CD14-positive monocyte (primary cell): ENCODE measurements around the gene TMA7B. TPM values are rescaled to one million over a fixed set of nuclear protein-coding genes. Genes with fewer than 3 reads are reported as not detected.

Source experiments
- DNase-seq, 3 donors: peaks; one replicate each; pipeline ENCODE4 v3.0.0-alpha.2; 2011 to 2022
- H2AFZ ChIP-seq: 2 replicates; pipeline ENCODE4 v1.6.0; 2012; ENCODE audit warnings: mild to moderate bottlenecking, low read depth, low read length, inconsistent platforms; ENCODE audit not compliant: insufficient read depth, poor library complexity, severe bottlenecking
- H3K27ac ChIP-seq, 2 donors: 1 replicate in 1 of 2; 2 replicates in 1 of 2; pipeline ENCODE4 v1.5.1; 2012 to 2013; ENCODE audit warnings: low read length in 2 of 2, control low read depth in 1 of 2, inconsistent platforms in 1 of 2, low read depth in 1 of 2, mild to moderate bottlenecking in 1 of 2
- H3K27me3 ChIP-seq, 2 donors: one replicate each; pipeline versions ENCODE4 v1.6.0 to v1.6.1; 2011 to 2013; ENCODE audit warnings: low read length in 2 of 2; ENCODE audit not compliant: control insufficient read depth in 2 of 2, insufficient read depth in 2 of 2
- H3K36me3 ChIP-seq, 2 donors: replicated peaks in 1 of 2; 1 replicate in 1 of 2; 2 replicates in 1 of 2; pipeline versions ENCODE4 v1.5.1 to v1.6.1; 2012 to 2013; ENCODE audit warnings: low read length in 2 of 2, control low read depth in 1 of 2, inconsistent platforms in 1 of 2, mild to moderate bottlenecking in 1 of 2; ENCODE audit not compliant: insufficient read depth in 2 of 2, control insufficient read depth in 1 of 2
- H3K4me1 ChIP-seq, 2 donors: 1 replicate in 1 of 2; 2 replicates in 1 of 2; pipeline versions ENCODE4 v1.5.1 to v1.6.1; 2012 to 2013; ENCODE audit warnings: low read length in 2 of 2, control low read depth in 1 of 2, inconsistent platforms in 1 of 2, mild to moderate bottlenecking in 1 of 2, moderate library complexity in 1 of 2; ENCODE audit not compliant: insufficient read depth in 2 of 2, control insufficient read depth in 1 of 2
- H3K4me2 ChIP-seq: replicated peaks from 2 replicates; pipeline ENCODE3; 2012; ENCODE audit warnings: low read length, moderate library complexity, mild to moderate bottlenecking; ENCODE audit not compliant: poor library complexity, severe bottlenecking; ENCODE audit errors: extremely low read depth
- H3K4me3 ChIP-seq, 3 experiments: fragments of 200-600 bp in 1 of 3; sonication (generic) in 1 of 3; replicated peaks in 1 of 3; 1 replicate in 2 of 3; 2 replicates in 1 of 3; pipeline ENCODE4 v1.5.1; 2011 to 2013; ENCODE audit warnings: low read length in 3 of 3, mild to moderate bottlenecking in 3 of 3, control low read depth in 2 of 3, low read depth in 2 of 3, inconsistent platforms in 1 of 3, moderate library complexity in 1 of 3
- H3K79me2 ChIP-seq: 2 replicates; pipeline ENCODE4 v1.6.0; 2012; ENCODE audit warnings: mild to moderate bottlenecking, control low read depth, inconsistent platforms, low read length, moderate library complexity; ENCODE audit not compliant: insufficient read depth
- H3K9ac ChIP-seq: 2 replicates; pipeline ENCODE4 v1.6.0; 2017; ENCODE audit warnings: low read length, mild to moderate bottlenecking; ENCODE audit not compliant: insufficient read depth, poor library complexity, severe bottlenecking
- H3K9me3 ChIP-seq, 2 donors: replicated peaks in 1 of 2; 1 replicate in 1 of 2; 2 replicates in 1 of 2; pipeline versions ENCODE4 v1.5.1 to v1.6.1; 2012 to 2013; ENCODE audit warnings: low read length in 2 of 2, control low read depth in 1 of 2; ENCODE audit not compliant: control insufficient read depth in 1 of 2, insufficient read depth in 1 of 2
- H4K20me1 ChIP-seq: 2 replicates; pipeline ENCODE4 v1.6.0; 2012; ENCODE audit warnings: mild to moderate bottlenecking, low read length, control low read depth, moderate library complexity; ENCODE audit not compliant: insufficient read depth
- H3K27ac Mint-ChIP-seq, 7 donors: one replicate each; pipeline ENCODE4 v1.8.0; 2020; ENCODE audit warnings: mild to moderate bottlenecking in 7 of 7, mixed read lengths in 7 of 7, moderate library complexity in 6 of 7, inconsistent platforms in 2 of 7
- H3K27me3 Mint-ChIP-seq, 3 donors: one replicate each; pipeline ENCODE4 v1.8.0; 2021 to 2022; ENCODE audit warnings: low read depth in 3 of 3, mild to moderate bottlenecking in 3 of 3, mixed read lengths in 3 of 3, moderate library complexity in 3 of 3, inconsistent platforms in 1 of 3
- H3K36me3 Mint-ChIP-seq, 2 donors: one replicate each; pipeline ENCODE4 v1.8.0; 2020; ENCODE audit warnings: mixed read lengths in 2 of 2, inconsistent platforms in 1 of 2, mild to moderate bottlenecking in 1 of 2
- H3K4me1 Mint-ChIP-seq: one replicate; pipeline ENCODE4 v1.8.0; 2020; ENCODE audit warnings: mild to moderate bottlenecking, mixed read lengths
- H3K4me3 Mint-ChIP-seq, 2 donors: one replicate each; pipeline ENCODE4 v1.8.0; 2020; ENCODE audit warnings: mild to moderate bottlenecking in 2 of 2, mixed read lengths in 2 of 2, moderate library complexity in 1 of 2
- H3K9me3 Mint-ChIP-seq, 7 donors: one replicate each; pipeline ENCODE4 v1.8.0; 2020 to 2022; ENCODE audit warnings: mixed read lengths in 7 of 7, mild to moderate bottlenecking in 6 of 7, moderate library complexity in 6 of 7, inconsistent platforms in 2 of 7
- CTCF ChIP-seq: fragments of 200-600 bp; IDR thresholded peaks from one replicate; pipeline ENCODE4 v1.8.0; 2022; ENCODE audit warnings: antibody characterized with exemption, mild to moderate bottlenecking
- WGBS: methylation state at CpG from one replicate; pipeline ENCODE4 v1.1.5; 2013; ENCODE audit warnings: missing lambda C conversion rate; ENCODE audit not compliant: insufficient coverage; 5-methylcytosine and 5-hydroxymethylcytosine counted together
- intact Hi-C, 2 donors: fragments of 100-400 bp; cut with micrococcal nuclease; formaldehyde crosslinking; loops; one replicate each; pipeline versions ENCODE4 v1.15.0 to v1.15.1; 2023
- polyA plus RNA-seq, 3 donors: library from polyadenylated mRNA; depleted of rRNA in 1 of 3; unstranded in 2 of 3; stranded (reverse) in 1 of 3; fragments of 300-500 nt in 2 of 3; fragments of >200 nt in 1 of 3; fragmentation: Illumina TruSeq in 2 of 3; gene quantifications; 1 replicate in 2 of 3; 2 replicates in 1 of 3; pipeline ENCODE4 v1.2.3, GENCODE V29; 2012 to 2021

The TMA7B gene
- polyA plus RNA-seq, 3 donors = 0.13 TPM; not detected in 2

- Histone ChIP-seq H3K36me3 (no peaks in the 10 kb centered on the region), H3K9me3 (no peaks in the 10 kb centered on the region), H3K4me1 (peaks cover 14 to 22% of the 10 kb centered on the region in 2 donors), H3K4me2 (no peak overlapping the region), H3K9ac (no peak overlapping the region), H3K27ac (no peak overlapping the region), H4K20me1 (no peaks in the 10 kb centered on the region), H2AFZ (no peak overlapping the region), H3K79me2 (no peaks in the 10 kb centered on the region), H3K27me3 (no peaks in the 10 kb centered on the region), H3K4me3 (no peak overlapping the region)
- Mint-ChIP-seq H3K27ac (no peak overlapping the region), H3K36me3 (no peaks in the 10 kb centered on the region), H3K4me1 (peaks cover 27% of the 10 kb centered on the region), H3K27me3 (peaks cover 0 to 5% (median 2%) of the 10 kb centered on the region in 3 donors), H3K4me3 (no peak overlapping the region), H3K9me3 (no peaks in the 10 kb centered on the region)
- intact Hi-C loops = no loop called here
- no peak for DNase-seq
- WGBS = 6% methylated on average over 3 of the region's 5 CpGs
- TF ChIP-seq CTCF = no peak
These were observed 36.5 kb upstream of the TMA7B start for GRCh38 chr22:39923696-39924095.

GRCh38 chr22:39924286-39924685 lies 35.9 kb upstream of the TMA7B start:
- H3K27me3 ChIP-seq = no peaks in the 10 kb centered on the region
- no peaks in the 10 kb centered on the region for H3K36me3 Mint-ChIP-seq
- no peaks in the 10 kb centered on the region for H3K79me2 ChIP-seq

More at GRCh38 chr22:39924286-39924685, 35.9 kb upstream of the TMA7B start:
- Mint-ChIP-seq H3K9me3 (no peaks in the 10 kb centered on the region), H3K4me3 (no peak overlapping the region), H3K27ac (peak overlapping the region in 1 of 7 donors; percentile 15), H3K27me3 (peaks cover 0 to 5% (median 2%) of the 10 kb centered on the region in 3 donors), H3K4me1 (peaks cover 27% of the 10 kb centered on the region)
- DNase-seq = no peak
- H3K36me3 ChIP-seq = no peaks in the 10 kb centered on the region
- H3K4me2 ChIP-seq = no peak overlapping the region
- 97% methylated on average over 13 of the region's 18 CpGs for WGBS
- TF ChIP-seq CTCF = no peak
- no peaks in the 10 kb centered on the region for H3K9me3 ChIP-seq
- no peak overlapping the region for H3K4me3 ChIP-seq
- no peak overlapping the region for H3K9ac ChIP-seq
- H4K20me1 ChIP-seq = no peaks in the 10 kb centered on the region
- no peak overlapping the region for H3K27ac ChIP-seq
- intact Hi-C loops = no loop called here
- H2AFZ ChIP-seq = no peak overlapping the region
- peaks cover 20 to 28% of the 10 kb centered on the region in 2 donors for H3K4me1 ChIP-seq
